ENCODE results near the gene CD34.

CD34 gene

DNA sequence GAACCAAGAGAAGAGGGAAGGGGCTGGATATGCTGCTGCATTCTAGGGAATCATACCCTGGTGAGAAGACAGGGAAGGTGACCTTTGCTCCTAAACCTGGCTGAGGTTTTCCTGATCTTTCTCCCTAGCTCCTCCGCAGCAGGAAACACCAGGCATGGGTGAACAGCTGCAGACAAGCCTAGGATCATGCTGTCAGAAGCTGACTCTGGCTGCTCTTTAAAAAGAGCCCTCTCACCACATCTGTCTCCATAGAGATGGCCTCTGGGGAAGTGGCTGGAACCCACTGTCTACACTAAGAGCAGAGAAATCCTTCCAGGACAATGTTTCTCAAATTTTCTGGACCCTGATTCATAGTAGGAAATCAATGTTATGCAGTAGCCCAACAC lies 57.6 kb downstream of the CD34 start:
- no peak for DNase-seq (ENCODE audit: low spot score)

DNA sequence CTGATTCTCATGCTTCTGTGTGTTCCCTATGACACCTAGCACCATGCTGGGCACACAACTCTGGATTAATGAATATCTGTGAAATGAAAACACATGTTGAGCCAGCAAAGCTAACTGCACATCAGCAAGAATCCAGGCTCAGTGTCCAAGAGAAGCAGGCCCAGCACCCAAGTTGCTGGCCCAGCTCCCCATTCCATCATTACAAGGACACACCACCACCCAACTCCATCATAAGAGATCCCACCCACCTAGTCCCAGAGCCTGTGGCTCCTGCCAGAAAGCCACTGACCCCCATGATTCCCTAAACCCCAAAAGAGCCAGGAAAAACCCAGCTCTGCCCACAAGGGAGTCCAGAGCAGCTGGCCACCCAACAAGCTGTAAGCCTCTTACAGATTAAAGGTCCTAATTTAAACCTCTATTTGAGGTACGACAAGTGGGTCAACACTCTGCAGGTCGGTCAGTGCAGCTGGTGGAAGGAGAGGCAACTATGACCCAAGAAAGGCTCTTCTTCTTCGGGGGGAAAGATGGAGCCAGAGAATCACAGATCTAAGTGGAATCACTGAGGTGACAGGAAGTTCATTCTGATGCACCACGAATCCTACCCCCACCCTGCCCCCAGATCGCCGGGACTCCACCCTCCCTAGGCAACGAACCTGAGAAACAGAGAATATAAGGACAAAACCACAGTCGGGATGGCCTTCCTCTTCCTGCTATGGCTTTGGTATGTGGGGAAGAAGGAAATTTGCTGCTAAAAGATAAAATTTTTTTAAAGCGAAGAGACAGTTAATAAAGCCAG lies 58.2 kb downstream of the CD34 start:
- no peak for DNase-seq (ENCODE audit: low spot score)

DNA sequence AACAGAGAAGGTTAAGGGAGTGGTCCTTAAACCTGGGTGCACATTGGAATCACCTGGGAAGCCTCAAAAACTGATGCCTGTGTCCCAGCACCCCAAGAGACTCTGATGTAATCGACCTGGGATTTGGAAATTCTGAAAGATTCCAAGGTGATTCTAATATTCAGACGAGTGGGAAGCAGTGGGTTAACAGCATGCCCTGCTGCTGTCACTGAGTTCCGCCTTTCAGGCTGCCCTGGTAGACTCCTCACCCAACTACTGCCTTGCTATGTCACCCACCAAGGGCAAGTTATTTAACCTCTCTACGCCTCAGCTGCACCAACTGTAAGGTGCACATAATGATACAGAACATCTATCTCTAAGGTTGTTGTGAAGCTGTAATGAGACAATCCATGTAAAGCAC lies 59.2 kb downstream of the CD34 start:
- no peak for DNase-seq (ENCODE audit: low spot score)

DNA sequence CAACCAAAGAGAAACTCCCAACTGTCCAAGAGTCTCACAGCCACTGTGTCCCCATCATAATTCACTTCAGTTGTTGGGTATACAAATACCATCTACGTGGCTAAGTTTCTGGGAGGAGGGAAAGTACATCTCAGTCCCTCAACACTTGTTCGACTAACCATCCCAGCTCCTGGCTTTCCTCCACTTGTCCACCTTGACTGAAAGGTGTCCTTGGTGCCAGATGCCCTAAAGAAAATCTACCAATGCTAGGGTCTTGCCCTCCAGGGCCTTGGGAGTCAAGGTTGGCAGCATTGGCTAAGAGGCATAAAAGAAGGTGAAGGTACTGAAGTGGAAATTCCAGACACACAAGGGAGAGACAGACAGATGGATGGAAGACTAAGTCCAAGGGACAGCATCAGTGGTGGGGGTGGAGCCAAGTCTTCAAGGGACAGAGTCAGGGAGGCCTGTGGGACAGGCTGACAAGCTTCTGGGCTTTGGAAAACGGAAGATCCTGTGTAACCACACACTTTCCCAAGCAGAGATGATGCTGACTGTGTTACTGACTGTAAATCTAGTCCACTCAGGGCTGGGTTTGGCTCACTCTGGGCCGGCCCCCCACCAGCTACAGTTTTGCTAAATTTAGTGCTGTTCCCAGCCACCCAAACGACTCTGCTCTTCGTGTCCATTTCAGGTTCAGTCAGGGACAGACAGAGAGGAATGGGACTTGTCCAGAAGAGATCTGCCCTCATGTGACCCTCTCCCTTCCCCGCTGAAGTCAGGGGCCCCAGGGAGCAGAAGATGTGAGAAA lies 60.1 kb downstream of the CD34 start:
- DNase-seq (ENCODE audit: low spot score) = no peak

DNA sequence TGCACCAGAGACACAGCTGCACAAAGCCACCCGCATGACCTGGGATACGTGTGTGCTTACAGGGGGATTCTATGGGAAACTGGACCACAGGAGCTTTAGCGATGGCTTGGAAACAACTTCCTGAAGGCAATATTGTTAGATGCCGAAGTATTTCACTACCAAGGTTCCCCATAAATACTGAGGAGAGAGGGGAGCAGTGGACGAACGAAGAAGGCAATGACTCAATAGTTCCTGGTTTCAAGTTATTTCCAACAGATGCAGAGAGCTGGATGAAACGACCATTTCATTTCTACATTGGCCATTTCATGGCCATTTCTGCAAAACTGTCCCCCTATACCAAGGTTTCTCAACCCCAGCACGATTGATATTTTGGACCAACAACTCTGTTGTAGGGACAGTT lies 61.3 kb downstream of the CD34 start:
- DNase-seq (ENCODE audit: low spot score) = no peak

DNA sequence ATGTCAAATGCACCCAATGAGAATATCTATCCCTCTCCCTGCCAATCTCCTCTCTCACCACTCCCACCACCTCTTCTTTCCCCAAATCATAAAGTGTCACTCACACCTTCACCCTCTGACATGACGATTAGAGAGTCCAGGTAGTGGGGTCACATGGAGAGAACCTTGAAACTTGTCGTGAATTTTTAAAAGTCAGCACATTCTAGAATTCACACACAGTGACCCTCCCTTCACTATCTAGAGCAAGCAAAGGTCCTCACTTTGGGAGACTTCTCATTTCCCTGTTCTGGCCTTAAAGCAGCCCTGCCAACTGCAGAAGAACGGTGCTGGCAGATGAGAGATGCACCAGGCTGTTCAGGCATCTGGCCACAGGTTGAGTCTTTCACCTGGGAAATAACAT lies 61.9 kb downstream of the CD34 start:
- DNase-seq (ENCODE audit: low spot score) = no peak

DNA sequence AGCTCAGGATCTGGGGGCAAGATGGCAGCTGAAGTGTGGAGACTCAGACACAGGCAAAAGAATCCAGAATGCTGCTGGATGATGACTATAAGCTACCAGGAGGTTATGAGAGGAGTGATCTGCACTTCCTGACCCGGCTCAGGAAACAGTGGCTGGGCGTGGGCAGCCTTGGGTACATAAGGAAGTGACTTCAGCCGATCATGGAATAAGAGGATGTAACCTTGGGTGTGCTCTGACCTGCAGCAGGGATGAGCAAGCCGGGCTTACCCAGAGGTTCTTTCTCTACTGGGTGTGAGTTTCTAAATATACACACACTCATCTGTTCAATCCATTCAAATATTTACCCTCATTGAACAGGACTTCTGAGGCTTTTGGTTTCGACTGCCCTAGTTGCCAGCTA lies 62.7 kb downstream of the CD34 start:
- DNase-seq (ENCODE audit: low spot score) = peak; percentile 76

DNA sequence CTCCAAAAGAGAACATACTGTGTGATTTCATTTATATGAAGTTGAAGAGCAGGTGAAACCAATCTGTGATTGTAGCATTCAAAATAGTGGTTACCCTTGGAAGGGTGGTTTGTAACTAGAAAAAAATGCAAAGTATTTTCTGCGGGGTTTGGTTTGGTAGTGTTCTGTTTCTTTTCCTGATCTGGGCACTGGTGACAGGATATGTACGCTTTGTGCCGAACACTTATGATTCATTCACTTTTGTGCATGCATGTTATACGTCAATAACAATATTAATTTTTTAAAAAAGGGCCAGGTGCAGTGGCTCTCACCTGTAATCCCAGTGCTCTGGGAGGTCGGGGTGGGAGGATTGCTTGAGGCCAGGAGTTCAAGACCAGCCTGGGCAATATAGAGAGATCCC lies 63.8 kb downstream of the CD34 start:
- no peak for DNase-seq (ENCODE audit: low spot score)

DNA sequence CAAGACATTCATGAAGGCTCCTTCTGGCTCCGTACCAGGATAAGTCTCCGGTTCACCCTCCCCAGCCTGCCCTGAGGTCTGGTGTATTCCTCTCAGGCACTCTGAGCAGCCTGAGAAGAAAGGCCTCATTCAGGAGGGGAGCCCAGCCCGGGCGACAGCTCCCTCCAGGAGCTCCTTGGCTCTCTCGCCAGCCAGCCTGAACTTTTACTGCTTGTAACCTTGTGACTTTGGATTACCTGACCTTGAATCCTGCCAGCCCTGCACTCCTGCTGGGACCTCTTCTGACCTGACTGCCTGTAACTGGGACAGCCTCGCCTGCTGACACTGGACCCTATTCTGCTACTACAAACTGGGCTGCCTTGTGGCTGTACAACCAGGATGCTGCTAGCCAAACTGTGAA lies 65.8 kb downstream of the CD34 start:
- no peak for DNase-seq (ENCODE audit: low spot score)

DNA sequence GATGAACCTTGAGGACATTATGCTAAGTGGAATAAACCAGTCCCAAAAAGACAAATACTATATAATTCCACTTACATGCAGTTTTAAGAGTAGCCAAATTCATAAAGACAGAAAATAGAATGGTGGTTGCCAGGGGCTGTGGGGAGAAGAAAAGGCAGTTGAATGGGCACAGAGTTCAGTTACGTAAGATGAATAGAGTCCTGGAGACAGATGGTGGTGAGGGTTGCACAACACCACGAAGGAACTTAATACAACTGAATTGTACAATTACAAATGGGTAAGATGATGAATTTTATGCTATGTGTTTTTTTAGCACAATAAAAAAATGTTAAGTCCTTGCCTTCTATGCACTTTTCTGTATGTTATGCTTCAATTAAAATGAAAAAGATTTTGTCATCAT lies 66.6 kb downstream of the CD34 start:
- no peak for DNase-seq (ENCODE audit: low spot score)

DNA sequence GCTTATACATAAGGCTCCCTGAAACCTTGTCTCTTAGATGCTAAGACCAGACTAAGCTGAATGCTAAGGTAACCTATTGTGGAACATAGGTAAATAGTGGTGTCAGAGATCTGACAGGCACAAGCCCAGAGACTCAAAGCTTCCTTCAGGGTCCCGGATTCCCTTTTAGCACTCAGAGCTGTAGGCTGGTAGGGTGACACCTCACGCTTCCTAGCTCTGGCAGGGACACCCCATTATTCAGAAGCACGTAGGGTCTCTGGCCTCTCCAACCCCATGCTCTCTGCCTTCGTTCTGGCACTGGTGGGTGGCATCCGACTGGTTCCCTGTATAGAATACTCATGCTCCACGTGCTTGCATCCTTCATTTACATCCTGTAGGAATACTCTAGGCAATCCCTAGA lies 68.4 kb downstream of the CD34 start:
- DNase-seq (ENCODE audit: low spot score) = no peak

DNA sequence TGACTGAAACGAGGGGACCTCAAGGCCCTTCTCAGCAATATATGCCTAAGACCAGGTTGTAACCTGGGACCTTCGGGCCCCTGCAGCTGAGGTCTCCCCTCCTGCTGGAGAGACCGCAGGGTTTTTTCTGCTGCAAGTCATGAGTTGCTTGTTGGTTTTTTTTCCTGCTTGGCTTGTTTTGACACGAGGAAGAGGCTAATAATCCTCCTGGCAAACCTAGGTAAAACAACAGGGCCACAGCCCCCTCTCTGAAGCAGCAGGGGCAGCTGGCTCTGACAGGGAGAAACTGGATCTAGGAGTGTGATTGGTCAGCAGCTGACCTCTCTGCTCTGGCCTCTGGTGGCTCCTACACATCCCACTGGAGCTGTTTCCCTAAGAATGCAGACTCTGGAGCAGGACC lies 69.0 kb downstream of the CD34 start:
- no peak for DNase-seq (ENCODE audit: low spot score)

DNA sequence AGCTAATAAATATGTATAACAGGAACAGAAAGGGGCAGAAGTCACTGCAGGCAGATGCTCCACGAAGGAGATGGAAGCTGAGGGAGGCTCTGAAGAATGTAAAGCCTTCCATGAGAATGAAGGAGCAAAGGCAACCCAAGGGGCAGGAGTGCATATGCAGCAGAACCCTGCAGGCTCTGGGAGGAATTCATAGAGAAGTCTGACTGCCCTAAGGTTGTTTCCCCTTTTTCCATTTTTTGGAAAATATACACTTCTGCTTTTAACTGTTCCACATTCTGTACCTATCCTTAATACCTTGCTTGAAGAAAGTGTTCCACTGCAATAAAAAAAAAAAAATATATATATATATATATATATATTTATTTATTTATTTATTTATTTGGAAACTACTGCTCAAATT lies 69.6 kb downstream of the CD34 start:
- no peak for DNase-seq (ENCODE audit: low spot score)

DNA sequence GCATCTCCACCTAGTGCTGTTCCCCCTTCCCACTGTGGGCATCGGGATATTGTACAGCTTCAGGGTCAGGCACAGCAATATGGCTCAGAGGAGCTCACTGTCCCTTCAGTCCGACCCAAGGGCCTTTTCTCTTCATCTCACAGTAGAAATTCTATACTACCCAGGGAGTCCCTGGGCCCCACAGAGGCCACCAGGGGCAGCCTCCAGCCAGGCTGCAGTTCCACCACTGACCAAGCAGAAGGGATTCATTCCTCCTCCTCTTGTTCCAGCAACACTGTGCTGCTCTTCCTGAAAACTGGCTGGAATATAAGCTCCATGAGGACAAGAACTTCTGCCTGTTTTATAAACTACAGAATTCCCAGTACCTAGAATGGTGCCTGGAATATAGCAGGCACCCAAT lies 70.5 kb downstream of the CD34 start:
- no peak for DNase-seq (ENCODE audit: low spot score)

DNA sequence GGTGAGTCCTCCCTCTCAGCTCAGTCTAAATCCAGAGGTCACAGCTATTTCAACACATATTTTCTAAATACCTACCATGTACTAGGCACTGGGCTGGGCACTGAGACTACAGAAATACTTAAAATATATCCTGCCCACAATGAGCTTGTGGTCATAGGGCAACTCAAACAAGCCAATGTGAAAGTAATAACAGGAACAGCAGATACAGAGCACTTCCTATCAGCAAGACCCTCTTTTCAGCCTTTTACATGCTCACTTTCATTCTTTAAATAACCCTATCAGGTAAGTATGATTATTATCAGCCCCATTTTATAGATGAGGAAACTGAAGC lies 71.9 kb downstream of the CD34 start:
- no peak for DNase-seq (ENCODE audit: low spot score)

DNA sequence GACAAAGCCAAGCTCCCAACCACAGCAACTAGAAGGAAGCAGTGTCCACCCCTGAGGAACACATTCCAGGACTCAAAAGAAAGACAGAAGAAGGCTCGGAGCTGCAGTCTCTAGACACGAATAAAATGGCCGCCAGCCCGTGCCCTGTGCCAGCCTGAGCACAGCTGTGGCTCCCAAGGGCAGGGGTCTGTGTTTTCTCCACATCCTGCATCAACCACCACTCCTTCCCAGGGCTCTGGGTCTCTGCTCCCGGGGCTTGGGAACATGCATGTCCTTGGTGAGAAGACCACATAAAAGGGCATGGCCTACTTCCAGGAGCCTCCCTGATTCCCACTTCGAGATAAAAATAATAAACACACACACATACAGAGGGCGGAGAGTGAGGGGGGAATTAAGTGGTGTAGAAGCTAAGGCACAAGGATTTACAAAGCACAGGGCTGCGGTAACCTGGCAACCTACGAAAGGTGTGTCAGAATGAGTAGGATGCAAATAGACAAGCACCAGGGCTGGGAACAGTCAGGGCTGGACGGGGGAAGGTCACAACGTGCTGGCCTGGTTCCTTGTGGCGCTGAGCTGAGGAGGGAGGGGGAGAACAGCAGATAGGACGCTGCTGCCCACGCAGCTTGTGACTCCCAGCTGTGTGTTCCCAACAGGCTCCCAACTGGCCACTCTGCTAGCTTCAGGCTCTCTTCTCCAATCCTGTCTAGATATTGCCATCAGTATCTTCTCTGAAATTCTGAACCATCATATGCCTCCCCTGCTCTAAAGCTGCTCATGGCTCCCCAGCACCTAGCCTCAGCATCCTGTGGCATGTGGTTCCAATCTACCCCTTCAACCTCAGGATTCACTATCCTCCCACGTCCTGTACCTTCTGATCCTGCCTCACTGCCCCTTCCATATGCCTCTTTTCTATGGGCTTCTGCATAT lies 72.5 kb downstream of the CD34 start:
- DNase-seq (ENCODE audit: low spot score) = no peak

DNA sequence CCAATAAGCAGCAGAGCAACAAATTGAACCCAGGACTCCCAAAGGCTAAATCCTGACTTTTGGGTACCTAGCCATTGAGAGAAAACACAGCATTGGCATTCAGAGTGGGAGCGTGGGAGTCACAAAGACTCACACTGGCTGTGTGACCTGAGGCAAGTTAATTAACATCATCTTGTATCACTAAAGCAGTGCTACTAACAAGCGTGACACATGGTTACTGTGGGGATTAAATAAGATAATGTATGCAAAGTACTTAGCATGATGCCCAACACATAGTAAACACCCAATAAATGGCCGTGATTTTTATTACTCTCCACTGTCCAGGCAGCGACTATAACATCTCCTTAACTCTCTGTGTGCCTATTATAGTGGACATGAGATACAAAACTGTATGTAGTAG lies 73.3 kb downstream of the CD34 start:
- no peak for DNase-seq (ENCODE audit: low spot score)

DNA sequence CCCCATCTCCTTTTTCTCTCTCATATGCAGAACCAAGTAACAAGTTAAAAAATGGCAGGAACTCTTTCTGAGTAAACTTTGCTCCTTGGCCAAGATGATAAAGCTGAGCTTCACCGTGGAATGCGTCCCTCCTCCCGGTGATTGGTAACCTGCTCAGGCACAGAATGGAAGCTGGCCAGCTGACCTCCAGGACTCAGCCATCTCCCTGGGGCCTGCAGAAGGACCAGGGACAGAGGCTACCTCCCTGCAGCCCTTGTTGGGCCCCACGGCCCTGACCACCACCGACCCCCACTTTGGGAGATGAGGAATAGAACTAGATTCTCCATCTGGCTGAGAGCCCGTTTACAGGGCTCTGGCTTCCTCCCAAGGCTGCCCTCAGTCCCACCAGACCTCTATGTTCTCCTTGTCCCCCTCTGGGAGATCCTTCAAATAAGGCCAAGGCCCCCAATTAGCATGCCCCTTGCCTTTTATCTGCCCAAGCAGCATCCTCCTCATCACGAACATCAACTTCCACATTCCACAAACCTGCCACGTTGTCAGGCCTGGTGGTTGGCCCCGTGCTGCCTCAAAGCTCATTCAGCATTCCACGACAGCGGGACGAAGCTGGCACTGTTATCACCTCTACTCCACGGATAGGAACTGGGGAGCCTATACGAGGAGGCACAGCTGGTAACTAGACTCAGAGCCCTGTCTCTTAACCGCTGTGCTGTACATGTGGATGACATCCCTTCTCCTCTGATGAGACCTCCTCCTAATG lies 74.2 kb downstream of the CD34 start:
- no peak for DNase-seq (ENCODE audit: low spot score)

DNA sequence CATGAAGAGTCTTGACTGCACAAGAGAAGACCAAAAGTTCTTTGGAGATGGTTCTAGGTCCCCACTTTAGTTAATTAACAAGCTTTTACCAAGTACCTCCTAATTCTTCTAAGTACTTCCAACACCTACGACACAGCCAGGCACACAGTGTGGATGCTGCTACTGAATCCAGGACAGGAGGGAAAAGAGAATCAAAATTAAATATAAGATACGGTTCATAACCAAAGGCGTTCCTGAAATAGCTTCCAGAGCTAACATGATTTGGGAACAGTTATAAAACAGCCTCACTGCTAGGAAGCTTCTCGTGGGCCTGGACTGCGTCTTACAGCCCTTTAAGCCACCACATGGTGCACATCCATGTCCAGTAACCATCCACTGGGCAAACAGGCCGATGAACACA lies 75.0 kb downstream of the CD34 start:
- DNase-seq (ENCODE audit: low spot score) = no peak

DNA sequence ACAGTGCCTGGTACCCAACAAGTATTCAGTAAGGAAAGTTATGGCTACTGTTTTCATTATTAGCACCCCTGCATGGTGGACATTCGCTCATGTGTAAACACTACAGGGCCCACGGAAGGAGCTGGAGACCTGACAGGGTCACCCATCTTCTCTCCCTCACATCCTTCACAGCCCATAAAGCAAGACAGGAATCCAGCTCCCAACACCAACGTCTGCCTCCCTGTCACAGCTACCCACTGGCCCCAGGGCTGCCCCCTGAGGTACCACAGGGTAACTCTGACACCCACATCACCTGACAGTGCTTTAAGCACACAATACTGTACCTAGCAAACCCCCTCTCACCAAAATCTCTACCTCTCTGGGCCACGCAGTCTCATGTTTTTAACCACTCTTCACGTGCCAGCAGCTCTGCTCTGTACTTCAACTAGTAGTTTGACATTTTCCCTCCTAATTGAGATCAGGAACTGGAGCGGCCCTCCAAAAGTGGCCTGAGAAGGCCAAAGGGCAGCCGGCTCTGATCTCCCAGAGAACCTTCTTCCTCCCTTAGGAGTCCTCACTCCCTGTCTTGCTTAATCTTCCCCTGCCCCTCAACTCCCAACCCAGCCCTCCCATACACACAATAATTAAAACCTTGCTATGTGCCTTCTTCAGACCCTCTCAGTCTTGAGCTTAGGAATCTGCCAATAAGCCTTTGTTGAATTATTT lies 76.8 kb downstream of the CD34 start:
- no peak for DNase-seq (ENCODE audit: low spot score)

DNA sequence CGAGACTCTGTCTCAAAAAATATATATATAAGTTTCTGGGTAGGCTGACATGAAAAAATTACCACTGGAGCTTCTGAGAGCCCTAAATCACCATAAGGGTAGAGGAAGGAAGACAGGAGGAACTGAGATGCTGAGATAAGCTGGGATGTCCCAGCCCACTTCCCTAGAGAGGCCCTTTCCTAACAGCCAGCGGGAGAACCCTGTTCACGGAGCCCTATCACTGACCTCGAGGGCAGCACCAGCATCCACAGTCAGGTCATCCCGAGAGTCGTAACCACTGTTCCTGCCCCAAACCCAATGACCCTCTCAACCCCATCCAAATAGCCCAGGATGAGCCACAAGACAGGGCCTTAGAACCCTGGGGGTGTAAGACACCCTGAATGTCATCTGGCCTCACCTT lies 77.5 kb downstream of the CD34 start:
- no peak for DNase-seq (ENCODE audit: low spot score)

All from LoVo (cell line).